Measurements from ENCODE around the gene PGBD4.

The PGBD4 gene

DNA sequence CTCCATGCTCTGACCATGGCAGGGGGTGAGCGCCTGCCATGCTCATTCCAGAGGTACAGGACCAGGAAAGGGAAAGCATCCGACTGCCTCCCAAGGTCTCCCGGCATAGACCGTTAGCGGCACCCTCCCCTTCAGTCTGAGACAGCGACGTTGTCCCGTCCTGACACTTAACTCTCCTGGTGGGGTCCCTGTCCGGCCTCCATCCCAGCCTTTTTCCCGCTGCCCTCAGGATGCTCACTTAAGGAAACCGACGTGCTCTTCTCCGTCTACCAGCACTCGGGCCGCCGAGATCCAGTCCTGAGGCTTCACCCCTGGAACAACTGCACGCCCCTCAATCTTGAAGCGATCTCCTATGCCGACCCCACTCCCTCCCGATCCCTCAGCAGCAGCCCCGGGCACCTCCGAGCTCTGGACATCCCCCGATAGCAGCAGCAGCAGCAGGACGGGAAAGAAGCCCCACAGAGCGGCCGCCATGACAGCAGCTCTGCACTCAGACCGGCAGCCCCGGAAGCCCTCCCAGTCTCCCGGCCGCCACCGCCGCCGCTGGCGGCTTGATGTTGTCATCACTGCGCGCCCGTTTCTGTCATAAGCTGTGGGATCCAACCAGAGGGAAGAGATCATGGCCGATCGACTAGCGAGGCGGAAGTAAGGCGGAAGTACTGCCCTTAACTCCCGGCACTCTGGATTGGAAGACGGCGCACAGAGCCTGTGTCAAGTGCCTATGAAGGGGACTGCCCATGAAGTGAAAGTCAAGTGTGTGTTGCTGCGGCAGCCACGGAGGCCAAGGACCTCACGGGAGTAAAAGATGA lies at the start of gene PGBD4, which contains the start of gene EMC7:
PGBD4 (plus strand) TSS at position 718 of the 809 bp plus-strand sequence. CDS start 449 bp downstream, outside the sequence.
EMC7 (minus strand) TSS at position 497 of the 809 bp plus-strand sequence; CDS start at position 474, 23 bp downstream.
- POLR2A ChIA-PET = interaction anchor here (1.1 kb wide), 1 partner anchor 22 kb away, joined by 3 read pairs; no protein-coding TSS in a partner anchor
- DNase-seq (ENCODE audit: extremely low spot score) = peak; percentile 94
- CTCF ChIA-PET = interaction anchor here (1.2 kb wide), 1 partner anchor 39 kb away, joined by 3 read pairs; no protein-coding TSS in a partner anchor
- TF ChIP-seq, protein P1, sequence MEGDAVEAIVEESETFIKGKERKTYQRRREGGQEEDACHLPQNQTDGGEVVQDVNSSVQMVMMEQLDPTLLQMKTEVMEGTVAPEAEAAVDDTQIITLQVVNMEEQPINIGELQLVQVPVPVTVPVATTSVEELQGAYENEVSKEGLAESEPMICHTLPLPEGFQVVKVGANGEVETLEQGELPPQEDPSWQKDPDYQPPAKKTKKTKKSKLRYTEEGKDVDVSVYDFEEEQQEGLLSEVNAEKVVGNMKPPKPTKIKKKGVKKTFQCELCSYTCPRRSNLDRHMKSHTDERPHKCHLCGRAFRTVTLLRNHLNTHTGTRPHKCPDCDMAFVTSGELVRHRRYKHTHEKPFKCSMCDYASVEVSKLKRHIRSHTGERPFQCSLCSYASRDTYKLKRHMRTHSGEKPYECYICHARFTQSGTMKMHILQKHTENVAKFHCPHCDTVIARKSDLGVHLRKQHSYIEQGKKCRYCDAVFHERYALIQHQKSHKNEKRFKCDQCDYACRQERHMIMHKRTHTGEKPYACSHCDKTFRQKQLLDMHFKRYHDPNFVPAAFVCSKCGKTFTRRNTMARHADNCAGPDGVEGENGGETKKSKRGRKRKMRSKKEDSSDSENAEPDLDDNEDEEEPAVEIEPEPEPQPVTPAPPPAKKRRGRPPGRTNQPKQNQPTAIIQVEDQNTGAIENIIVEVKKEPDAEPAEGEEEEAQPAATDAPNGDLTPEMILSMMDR (IDR thresholded peaks at IDR 0.05; ENCODE audit: control extremely low read depth, extremely low read depth, low read depth, missing control alignments) = no peak

DNA sequence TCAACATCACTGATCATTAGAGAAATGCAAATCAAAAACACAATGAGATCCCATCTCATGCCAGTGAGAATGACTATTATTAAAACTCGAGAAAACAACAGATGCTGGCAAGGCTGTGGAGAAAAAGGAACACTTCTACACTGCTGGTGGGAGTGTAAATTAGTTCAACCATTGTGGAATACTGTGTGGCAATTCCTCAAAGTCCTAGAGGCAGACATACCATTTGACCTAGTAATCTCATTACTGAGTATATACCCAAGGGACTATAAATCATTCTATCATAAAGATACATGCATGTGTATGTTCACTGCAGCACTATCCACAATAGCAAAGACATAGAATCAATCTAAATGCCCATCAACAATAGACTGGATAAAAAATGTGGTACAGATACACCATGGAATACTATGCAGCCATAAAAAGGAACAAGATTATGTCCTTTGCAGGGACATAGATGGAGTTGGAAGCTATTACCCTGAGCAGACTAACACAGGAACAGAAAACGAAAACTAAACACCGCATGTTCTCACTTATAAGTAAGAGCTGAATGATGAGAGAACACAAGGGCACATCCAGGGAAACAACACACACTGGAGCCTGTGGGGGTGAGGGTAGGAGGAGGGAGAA lies 47.7 kb upstream of the PGBD4 start:
- CTCF ChIA-PET = interaction anchor here (1.9 kb wide), 1 partner anchor 10 kb away, joined by 7 read pairs; no protein-coding TSS in a partner anchor
- TF ChIP-seq, protein P1 (IDR thresholded peaks at IDR 0.05; ENCODE audit: control extremely low read depth, extremely low read depth, low read depth, missing control alignments) = no peak
- DNase-seq (ENCODE audit: extremely low spot score) = no peak
- POLR2A ChIA-PET = no interaction called here

- TF ChIP-seq, protein P1 (IDR thresholded peaks at IDR 0.05; ENCODE audit: control extremely low read depth, extremely low read depth, low read depth, missing control alignments) = no peak
- CTCF ChIA-PET = interaction anchor here (0.9 to 1.9 kb wide), 2 partner anchors 8 to 10 kb away, joined by 3 to 7 read pairs; no protein-coding TSS in a partner anchor
- POLR2A ChIA-PET = no interaction called here
- DNase-seq (ENCODE audit: extremely low spot score) = no peak
Measured at GRCh38 chr15:34055868-34056595, 45.9 kb upstream of the PGBD4 start.

DNA sequence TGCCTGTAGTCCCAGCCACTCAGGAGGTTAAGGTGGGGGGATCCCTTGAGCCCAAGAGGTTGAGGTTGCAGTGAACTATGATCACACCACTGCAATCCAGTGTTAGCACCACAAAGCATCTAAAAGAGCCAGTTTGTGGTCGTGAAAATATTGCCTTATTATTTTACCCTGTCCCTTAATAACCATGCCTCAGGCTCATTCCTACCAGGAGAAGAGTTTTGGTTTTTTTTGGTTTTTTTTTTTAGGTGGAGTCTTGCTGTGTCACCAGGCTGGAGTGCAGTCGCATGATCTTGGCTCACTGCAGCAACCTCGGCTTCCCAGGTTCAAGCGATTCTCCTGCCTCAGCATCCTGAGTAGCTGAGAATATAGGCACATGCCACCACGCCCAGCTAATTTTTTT lies 45.0 kb upstream of the PGBD4 start:
- CTCF ChIA-PET = interaction anchor here (0.9 kb wide), 1 partner anchor 11 kb away, joined by 3 read pairs; no protein-coding TSS in a partner anchor

DNA sequence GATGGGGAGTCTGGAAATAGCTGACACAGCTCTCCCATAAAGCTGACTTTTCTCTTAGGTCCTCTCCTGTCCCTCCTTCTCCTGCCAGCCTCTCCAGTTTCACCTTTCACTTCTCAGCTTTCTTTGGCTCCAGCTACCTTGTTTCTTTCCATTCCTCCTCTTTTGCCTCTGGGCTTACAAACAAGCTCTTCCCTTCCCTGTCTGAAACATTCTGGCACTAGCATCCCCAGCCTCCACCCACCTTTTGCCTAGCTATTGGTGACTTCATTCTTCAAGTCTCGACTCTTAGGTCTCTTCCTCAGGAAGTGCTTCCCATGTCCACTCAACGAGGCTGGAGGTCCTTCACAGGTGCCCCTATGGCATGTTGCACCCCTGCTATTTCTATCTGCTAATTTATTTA lies 42.4 kb upstream of the PGBD4 start:
- ChIA-PET POLR2A (no interaction called here), CTCF (interaction anchor here (1.3 to 2.8 kb wide), 3 partner anchors 8 to 150 kb away, joined by 3 to 19 read pairs (median 3); partner anchors contain the start of gene KATNBL1)
- no peak for DNase-seq (ENCODE audit: extremely low spot score)
- TF ChIP-seq, protein P1 (IDR thresholded peaks at IDR 0.05; ENCODE audit: control extremely low read depth, extremely low read depth, low read depth, missing control alignments) = no peak

More for the DNA sequence above, 45.0 kb upstream of the PGBD4 start:
- TF ChIP-seq, protein P1 (IDR thresholded peaks at IDR 0.05; ENCODE audit: control extremely low read depth, extremely low read depth, low read depth, missing control alignments) = no peak
- POLR2A ChIA-PET = no interaction called here
- DNase-seq (ENCODE audit: extremely low spot score) = no peak

DNA sequence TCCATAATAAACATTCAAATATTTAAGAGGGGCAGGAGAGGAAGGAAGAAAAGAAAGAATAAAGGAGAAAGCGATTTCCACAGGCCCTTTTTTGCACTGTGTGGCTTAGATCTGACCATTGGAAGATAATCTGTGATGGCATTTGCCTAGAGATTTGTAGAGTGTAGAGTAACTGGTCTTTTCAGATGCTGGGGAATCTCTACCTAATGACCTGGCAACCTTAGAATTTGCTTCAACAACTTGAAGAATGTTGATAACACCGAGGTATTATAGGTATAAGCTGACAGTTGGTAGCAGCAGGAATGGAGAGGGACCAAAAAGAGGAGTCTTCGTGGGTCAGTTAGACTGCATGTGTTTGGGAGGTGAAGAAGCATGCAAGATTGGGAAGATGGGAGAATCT lies 41.9 kb upstream of the PGBD4 start:
- TF ChIP-seq, protein P1 (IDR thresholded peaks at IDR 0.05; ENCODE audit: control extremely low read depth, extremely low read depth, low read depth, missing control alignments) = no peak
- no peak for DNase-seq (ENCODE audit: extremely low spot score)
- ChIA-PET POLR2A (no interaction called here), CTCF (interaction anchor here (1.5 to 2.8 kb wide), 2 partner anchors 9 to 149 kb away, joined by 3 to 19 read pairs; partner anchors contain the start of gene KATNBL1)

Measured in GM10248 (cell line).